Muscle of arm (tissue), 12 donors: ENCODE measurements around the gene FSTL4. TPM values are rescaled to one million over a fixed set of nuclear protein-coding genes. Genes with fewer than 3 reads are reported as not detected.

Experiments used
- DNase-seq: peaks from one replicate; pipeline ENCODE4 v3.0.0-alpha.2; 2013
- polyA plus RNA-seq, 12 donors: library from polyadenylated mRNA; unstranded; fragments of 120-200 nt; gene quantifications; one replicate each; pipeline ENCODE4 v1.2.1, GENCODE V29; 2013; ENCODE audit not compliant: insufficient read length in 12 of 12

The FSTL4 gene
- polyA plus RNA-seq, 12 donors = 0.39 to 4.3 (median 2.0) TPM; not detected in 2

GRCh38 chr5:133298447-133298846 lies 313.9 kb downstream of the FSTL4 start:
- no peak for DNase-seq

- no peak for DNase-seq
Observed at GRCh38 chr5:133297293-133297692, 315.0 kb downstream of the FSTL4 start.

DNA sequence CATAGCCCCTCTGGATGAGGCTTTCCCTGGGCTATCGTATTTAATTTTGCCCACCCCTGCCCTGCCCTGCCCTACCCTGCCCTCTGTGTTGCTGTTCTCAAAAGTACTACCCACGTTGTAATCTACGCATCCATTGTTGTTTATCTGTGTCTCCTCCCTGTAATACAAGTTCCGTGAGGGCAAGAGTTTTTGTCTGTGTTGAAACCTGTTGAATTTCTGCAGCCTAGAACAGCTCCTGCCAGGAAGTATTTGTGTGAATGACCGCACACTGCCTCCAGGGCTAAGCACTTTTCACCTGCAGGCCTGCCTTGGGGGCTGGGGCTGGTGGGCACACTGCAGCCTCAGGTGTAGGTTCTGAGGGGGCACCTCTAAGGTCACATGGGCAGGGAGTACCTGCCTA lies 315.7 kb downstream of the FSTL4 start:
- DNase-seq = no peak

GRCh38 chr5:133295520-133295919 lies 316.8 kb downstream of the FSTL4 start:
- no peak for DNase-seq

DNA sequence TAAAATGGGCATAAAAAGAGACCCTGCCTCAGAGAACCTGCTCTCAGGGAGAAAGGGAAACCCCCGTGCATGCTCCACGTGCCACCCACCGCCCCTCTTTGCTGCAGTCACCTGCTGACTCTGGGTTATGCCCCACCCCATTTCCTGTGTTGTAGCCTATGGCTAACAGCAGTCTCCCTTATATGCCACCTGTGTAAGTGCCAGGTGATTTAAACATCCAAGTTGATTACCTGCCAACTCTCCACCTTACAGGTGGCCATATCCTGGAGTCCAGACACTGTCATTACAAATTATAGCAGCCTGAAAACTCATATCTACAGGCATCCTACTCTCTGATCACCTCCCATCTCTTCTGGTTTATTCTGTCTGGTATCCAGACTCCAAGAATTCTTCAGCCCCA lies 318.0 kb downstream of the FSTL4 start:
- DNase-seq = no peak

DNA sequence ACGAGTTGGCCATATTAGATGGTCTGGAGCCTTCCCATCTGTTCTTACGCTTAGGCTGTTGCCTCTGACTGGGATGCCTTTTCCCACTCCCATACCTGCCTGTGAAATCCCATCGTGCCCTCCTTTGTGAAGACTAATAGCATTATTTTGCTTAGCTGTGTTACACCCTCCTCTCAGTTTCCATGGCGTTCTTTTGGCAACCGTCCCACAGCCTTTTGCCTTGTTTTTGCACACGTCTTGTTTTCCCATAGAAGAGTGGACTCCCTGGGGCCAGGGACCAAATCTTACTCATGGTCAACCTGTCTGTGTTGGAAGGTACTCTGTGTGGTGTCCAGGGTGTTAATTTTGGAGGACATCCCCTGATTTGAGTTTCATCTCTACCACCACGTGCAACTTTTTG lies 318.4 kb downstream of the FSTL4 start:
- no peak for DNase-seq

DNA sequence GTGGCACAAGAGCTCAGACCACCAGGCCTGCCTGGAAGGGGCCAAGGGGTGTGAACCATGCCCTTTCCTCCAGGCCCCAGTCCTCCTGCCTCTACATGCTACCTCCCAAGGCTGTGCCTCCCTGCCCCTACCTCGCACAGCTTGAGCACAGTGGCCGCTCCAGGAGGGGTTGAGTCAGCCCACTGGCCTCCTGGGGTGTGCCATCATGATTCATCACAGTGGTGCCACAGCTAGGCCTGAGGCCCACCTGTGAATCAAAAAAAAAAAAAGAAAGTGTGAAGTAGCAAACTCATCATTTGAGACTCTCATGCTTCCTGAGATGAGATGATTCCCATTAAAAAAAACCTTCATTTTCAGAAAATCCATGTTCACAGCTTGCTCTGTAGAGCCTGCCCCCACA lies 320.0 kb downstream of the FSTL4 start:
- DNase-seq = no peak

DNA sequence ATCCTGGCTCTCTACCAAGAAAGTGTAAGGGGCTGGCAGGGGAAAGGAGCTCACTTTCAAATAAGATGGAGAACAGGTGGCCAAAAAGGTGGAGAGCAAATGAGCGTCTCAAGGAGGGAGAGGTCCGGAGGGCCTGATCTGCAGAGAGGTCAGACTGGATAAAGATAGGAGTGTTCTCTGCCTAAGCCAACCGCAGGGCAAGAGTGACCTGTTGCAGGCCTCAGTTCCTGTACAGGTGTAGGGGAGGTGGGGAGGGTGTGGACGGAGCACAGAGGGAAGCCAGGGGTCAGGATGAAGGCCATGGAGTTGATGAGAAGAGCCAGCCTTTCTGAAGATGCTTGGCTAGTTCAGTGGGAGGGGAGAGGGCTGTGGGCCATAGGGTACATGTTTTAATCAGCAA lies 320.8 kb downstream of the FSTL4 start:
- DNase-seq = no peak

DNA sequence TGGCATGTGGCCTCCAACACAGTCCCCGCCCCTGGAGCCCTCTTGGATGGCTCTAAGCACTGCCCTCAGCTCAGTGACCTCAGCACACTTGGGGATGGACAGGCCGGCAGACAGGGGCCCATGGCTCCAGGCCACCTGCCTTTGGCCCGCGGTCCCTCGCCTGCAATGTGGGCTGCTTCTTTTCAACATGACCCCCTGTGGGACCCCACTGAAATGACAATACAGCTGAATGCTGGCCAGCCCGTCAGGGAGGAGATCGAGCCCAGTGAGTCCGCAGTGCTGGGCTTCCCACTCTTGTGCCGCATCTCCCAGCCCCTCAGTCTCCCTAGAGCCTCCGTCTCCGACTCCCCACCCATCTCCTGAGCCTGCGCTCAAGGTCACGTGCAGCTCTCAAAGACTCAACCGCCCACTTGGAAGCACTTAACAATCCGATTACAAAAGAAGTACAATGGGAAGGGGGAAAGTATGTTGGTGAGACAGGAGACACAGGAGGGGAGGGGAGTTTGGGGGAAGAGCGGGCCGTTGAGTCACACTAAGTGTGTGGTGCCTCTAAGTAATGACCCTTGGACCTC lies 321.6 kb downstream of the FSTL4 start:
- DNase-seq = no peak

DNA sequence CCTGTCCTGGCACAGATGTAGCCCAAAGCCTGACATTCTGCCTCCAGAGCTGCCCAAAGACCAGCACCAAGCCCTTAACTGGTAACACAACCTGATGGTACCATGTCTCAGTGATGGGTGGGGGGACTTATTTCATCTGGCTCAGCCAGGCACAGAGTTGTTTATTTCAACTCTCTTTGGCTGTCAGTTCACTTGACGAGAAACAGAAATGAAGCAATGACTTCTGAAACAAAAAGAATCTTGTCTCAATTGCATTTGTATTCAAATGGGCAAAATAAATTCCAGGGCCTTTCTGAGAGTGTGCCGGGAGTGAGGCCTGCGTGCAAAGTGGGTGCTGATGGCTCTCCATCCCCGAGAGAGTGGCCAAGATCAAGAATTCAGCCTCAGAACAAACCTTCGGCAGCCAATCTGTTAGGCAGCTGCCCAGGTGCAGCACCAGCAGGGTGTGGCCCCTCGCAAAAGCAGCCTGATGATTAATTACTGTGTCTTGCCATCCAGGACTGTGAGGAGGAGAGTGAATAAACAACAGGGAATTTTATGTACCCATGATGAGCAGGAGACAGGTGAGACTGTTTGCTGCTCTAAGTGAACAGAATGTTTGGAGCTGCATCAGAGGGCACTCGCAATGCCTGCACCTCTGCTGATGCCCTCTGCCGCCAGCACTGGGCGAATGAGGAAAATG lies 322.5 kb downstream of the FSTL4 start:
- DNase-seq = no peak

DNA sequence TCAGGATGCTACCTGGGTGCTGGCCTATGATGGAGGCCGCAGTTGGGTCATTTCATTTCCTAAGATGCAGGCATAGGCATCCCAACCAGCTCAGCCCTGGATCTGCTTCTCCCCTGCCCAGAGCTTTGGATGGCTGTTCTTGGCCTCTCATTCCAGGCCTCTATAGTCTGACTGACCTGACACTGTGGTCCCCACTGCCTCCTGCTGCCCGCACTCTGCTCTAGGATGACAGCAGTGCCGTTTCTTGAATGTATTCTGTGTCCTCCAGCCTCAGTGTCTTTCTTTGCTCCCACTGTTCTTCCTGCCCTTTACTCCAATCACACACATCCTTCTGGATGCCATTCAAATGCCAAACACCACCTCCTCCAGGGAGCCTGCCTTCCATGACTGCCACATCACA lies 324.8 kb downstream of the FSTL4 start:
- DNase-seq = no peak

DNA sequence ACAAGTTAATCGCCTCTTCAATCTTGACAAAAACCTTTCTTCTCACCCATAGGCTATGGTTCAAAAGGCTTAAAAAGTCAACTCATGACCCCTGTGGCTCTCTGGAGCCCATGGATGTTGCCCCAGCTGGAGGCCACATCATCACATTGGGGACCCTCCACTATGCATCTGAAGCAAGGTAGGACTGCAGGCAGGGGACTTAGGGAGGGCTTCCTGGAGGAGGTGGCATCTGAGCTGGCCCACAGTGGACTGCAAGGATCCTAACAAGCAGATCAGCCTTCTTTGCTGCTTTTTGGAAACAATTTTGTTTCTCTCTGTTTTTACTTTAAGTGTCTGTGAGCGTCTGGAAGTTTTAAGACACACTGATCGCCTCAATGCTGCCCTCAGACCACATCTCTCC lies 325.9 kb downstream of the FSTL4 start:
- no peak for DNase-seq

- no peak for DNase-seq
Observed at GRCh38 chr5:133285583-133286021, 326.7 kb downstream of the FSTL4 start.

DNA sequence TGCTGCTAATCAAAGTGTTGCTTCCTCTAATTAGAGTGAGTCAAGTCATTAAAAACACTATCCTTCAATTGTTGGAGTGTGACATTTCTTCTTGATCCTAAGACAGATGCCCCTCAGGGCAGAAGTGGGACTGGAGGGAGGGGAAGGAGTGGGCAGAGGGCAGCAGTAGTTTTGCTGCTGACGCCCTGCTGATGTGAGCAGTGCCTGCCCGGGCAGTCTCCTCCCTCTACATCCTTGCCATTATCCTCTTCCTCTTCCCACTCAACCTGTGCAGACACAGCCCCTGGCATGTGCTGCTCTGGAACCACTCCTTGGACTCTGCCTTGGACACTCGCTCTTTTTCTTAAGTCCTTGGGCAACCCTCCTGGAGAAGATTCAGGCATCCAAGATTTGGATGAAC lies 328.0 kb downstream of the FSTL4 start:
- DNase-seq = no peak

DNA sequence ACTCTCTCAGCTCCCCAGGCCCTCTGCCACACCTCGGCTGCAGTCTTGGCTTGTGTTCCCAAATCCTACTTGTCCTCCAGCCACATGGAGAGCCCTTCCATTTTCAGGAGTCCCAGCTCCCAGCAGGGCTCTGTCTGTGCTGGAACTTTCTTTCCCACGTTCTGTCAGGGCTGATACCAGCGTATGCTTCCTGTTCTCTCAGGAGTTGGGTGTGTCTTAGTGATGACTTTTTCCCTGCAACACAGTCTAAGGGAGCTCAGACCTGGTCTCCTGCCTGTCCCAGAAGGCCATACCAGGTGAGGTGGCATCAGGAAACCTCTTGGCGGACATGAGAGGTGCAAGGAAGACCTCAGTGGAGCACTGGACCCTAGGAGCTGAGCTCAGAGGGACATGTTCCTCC lies 334.0 kb downstream of the FSTL4 start:
- DNase-seq = no peak

DNA sequence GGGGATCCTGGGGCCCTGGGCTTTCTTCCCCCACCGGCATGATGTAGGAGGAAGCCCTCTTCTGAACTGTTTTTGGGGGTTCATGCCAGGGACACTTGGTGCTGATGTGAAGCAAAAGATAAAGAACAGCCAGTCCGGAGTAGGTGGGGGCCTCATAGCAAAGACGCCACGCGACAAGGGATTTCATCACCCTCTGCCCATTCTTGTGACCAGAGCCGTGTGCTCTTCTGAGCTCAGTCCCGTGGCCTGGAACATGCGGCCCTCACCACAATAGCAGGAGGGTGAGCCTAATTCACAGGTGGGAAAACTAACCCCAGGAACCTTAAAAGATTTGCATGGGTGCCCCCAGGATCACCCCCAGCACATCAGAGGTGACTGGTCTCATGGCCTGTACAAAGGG lies 334.6 kb downstream of the FSTL4 start:
- no peak for DNase-seq

GRCh38 chr5:133276171-133276570 lies 336.2 kb downstream of the FSTL4 start:
- DNase-seq = no peak

GRCh38 chr5:133275631-133276030 lies 336.7 kb downstream of the FSTL4 start:
- no peak for DNase-seq

- no peak for DNase-seq
Observed at GRCh38 chr5:133274597-133274935, 337.8 kb downstream of the FSTL4 start.

- no peak for DNase-seq
Observed at GRCh38 chr5:133273661-133274596, 338.4 kb downstream of the FSTL4 start.

GRCh38 chr5:133272345-133272744 lies 340.0 kb downstream of the FSTL4 start:
- DNase-seq = no peak

DNA sequence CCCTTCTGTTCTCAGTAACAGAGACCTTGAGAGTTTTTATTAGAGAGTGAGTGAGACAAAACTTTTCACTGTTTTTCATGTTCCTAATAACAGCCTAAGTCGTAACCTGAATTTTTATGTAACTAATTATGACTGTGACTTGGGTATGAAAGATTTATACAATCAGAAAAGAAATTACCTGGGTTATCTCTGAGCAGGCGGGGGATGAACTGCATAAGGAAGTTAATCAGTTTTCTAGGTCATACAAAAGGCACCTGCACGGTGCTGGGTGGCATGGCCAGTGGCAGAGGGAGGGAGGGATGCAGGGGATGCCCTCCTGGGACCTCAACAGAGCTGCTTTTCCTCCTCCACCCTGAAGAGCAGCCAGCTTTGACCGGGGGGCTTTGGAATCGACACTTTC lies 340.7 kb downstream of the FSTL4 start:
- DNase-seq = no peak

DNA sequence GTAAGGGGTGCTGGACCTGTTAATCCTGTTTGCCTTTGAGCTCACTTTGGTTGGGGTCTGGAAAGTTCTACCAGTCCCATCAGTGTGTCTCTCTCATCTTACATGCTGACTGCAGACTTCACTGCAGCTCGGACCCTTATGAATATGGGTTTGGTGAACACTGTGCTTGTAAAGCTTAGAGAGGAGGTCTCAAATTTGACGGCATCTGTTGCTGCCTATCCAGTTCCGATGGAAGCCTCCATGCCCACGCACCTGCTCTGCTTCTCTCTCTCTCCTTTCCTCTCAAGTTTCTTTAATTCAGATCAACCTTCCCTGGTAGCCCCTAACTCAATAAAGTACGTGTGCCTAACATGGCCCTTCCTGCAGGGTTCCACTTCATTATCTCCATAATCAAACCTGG lies 342.6 kb downstream of the FSTL4 start:
- no peak for DNase-seq
